Measurements from ENCODE around the gene ZNF674.
"Not testable (repeated sequence)": the region's sequence is repeated elsewhere in the genome, so short reads cannot be mapped to it uniquely, and the experiment has no call there.

Gene ZNF674

GRCh38 chrX:46553935-46554334, 8.7 kb upstream of the ZNF674 start:
- TF ChIP-seq CTCF (IDR thresholded peaks at IDR 0.05; ENCODE audit: low read depth, low read length, missing control alignments): no peak
- in situ Hi-C loops (cut with HindIII; ENCODE audit: low sequenced_read_pairs): no loop called here
- no peak for DNase-seq (ENCODE audit: low read depth)
- no peak overlapping the region for H3K4me3 ChIP-seq (ENCODE audit: low read depth, low read length)

DNA sequence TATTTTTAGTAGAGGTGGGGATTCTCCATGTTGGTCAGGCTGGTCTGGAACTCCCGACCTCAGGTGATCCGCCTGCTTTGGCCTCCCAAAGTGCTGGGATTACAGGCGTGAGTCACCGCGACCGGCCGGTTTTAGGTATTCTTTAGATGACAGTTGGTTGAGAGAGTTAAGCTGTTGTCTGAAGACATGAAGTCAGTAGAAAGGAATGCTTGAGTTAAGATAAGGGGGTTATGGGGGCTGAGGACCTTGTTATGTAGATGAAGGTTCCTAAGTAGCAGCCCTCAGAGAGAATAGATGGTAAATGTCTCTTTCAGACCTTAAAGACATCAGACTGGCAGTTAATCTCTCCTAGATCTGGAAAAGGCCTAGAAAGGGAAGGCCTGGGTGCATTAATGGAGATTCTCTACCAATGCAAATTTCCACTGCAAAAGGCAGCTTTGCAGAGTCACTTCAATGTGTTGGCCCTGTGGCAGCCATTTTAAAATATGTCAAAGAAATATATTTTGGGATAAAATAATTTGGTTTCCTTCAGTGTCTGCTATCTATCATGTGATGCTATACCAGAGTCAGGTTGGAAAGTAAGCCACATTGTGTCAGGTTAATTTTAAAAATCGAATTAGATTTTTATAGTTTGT, 6.4 kb upstream of the ZNF674 start:
- in situ Hi-C loops (cut with HindIII; ENCODE audit: low sequenced_read_pairs): no loop called here
- no peak for TF ChIP-seq CTCF (IDR thresholded peaks at IDR 0.05; ENCODE audit: low read depth, low read length, missing control alignments)
- H3K4me3 ChIP-seq (ENCODE audit: low read depth, low read length): no peak overlapping the region
- DNase-seq (ENCODE audit: low read depth): no peak

GRCh38 chrX:46549914-46550313, 4.7 kb upstream of the ZNF674 start:
- in situ Hi-C loops (cut with HindIII; ENCODE audit: low sequenced_read_pairs): no loop called here
- no peak overlapping the region for H3K4me3 ChIP-seq (ENCODE audit: low read depth, low read length)
- DNase-seq (ENCODE audit: low read depth): no peak
- TF ChIP-seq CTCF (IDR thresholded peaks at IDR 0.05; ENCODE audit: low read depth, low read length, missing control alignments): no peak

DNA sequence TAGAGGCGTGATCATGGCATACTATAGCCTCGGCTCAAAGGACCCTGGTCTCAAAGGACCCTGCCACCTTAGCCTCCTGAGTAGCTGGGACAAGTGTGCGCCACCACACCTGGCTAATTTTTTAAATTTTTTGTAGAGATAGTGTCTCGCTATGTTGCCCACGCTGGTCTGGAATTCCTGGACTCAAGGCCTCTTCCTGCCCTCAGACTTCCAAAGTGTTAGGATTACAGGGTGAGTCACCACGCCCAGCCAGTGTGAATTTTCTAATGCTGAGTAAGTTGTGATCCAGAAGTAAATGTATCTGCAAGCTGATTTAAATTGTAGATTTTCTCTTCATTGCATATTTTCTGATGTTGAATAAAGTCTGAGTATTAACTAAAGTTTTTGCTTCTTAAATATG, 2.6 kb upstream of the ZNF674 start:
- in situ Hi-C loops (cut with HindIII; ENCODE audit: low sequenced_read_pairs): no loop called here
- no peak for TF ChIP-seq CTCF (IDR thresholded peaks at IDR 0.05; ENCODE audit: low read depth, low read length, missing control alignments)
- DNase-seq (ENCODE audit: low read depth): peak; percentile 42
- H3K4me3 ChIP-seq (ENCODE audit: low read depth, low read length): no peak overlapping the region

DNA sequence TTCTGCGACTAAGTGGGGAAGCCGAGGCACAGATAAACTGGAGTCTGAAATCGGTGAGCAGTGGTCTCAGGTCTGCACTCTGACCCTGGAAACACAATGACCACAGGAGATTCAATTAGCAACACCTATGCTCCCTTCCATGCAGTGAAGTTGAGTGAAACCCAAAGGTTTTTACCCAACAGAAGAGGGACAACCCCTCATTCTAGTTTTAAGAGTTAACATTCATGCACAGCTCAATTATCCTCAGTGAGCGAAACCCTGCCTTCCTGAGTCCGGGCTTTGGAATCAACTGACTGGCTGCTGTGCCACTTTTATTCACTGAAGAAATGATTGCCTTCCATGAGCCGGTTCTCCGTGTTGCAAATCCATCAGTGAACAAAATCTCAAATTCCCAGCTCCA, 694 bp downstream of the ZNF674 start:
- in situ Hi-C loops (cut with HindIII; ENCODE audit: low sequenced_read_pairs); DNase-seq (ENCODE audit: low read depth): not testable (repeated sequence)

DNA sequence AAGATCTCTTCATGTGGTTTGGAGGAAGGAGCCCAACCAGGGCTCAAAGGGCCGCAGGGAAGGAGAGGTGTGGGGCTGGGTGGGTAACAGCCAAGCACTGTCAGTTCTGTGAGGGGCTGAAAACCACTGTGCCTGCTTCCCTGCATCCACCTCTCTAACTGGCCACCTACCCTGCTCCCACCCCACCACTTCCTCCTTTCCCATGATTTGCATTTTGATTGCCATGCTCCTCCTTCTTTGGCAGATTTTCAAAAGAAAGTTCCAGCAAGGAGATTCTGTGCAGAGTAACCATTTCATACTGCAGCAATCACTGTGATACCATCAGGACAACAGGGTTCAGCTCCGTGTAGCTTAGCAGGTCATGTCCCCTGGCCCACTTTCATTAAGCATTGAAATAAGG, 1.8 kb downstream of the ZNF674 start:
- in situ Hi-C loops (cut with HindIII; ENCODE audit: low sequenced_read_pairs): no loop called here
- no peak overlapping the region for H3K4me3 ChIP-seq (ENCODE audit: low read depth, low read length)
- TF ChIP-seq CTCF (IDR thresholded peaks at IDR 0.05; ENCODE audit: low read depth, low read length, missing control alignments): no peak
- no peak for DNase-seq (ENCODE audit: low read depth)

More for the DNA sequence above, 694 bp downstream of the ZNF674 start:
- H3K4me3 ChIP-seq (ENCODE audit: low read depth, low read length): peak overlapping the region; percentile 79

GRCh38 chrX:46531442-46531841, 13.8 kb downstream of the ZNF674 start:
- no peak overlapping the region for H3K4me3 ChIP-seq (ENCODE audit: low read depth, low read length)
- in situ Hi-C loops (cut with HindIII; ENCODE audit: low sequenced_read_pairs): no loop called here
- TF ChIP-seq CTCF (IDR thresholded peaks at IDR 0.05; ENCODE audit: low read depth, low read length, missing control alignments): no peak
- no peak for DNase-seq (ENCODE audit: low read depth)

GRCh38 chrX:46530404-46530908, 14.8 kb downstream of the ZNF674 start:
- H3K4me3 ChIP-seq (ENCODE audit: low read depth, low read length); DNase-seq (ENCODE audit: low read depth); in situ Hi-C loops (cut with HindIII; ENCODE audit: low sequenced_read_pairs): not testable (repeated sequence)

- in situ Hi-C loops (cut with HindIII; ENCODE audit: low sequenced_read_pairs); H3K4me3 ChIP-seq (ENCODE audit: low read depth, low read length); DNase-seq (ENCODE audit: low read depth): not testable (repeated sequence)
Measured at GRCh38 chrX:46529740-46530403, 15.3 kb downstream of the ZNF674 start.

DNA sequence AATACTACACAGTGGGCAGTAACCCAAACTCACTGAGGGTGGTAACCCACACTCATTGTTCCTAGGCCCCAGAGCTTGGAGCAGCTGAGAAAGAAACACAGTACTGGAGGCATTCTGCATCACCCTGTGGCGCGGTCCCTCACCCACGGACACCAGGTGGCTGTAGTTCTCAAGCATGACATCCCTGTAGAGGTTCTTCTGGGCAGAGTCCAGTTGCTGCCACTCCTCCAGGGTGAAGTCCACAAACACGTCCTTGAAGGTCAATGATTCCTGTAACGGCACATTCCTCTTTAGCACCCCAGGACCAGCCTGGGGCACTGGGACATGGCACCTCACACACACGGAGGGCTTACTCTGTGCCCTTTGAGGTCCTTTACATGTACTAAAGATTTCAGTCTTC, 16.6 kb downstream of the ZNF674 start:
- DNase-seq (ENCODE audit: low read depth); in situ Hi-C loops (cut with HindIII; ENCODE audit: low sequenced_read_pairs); H3K4me3 ChIP-seq (ENCODE audit: low read depth, low read length): not testable (repeated sequence)
